HL-60 (cell line): ENCODE data around the gene LIX1L.
A peak's percentile ranks its signal among the peaks of the same experiment; 100 is the strongest.
"Not testable (repeated sequence)": the region's sequence is repeated elsewhere in the genome, so short reads cannot be mapped to it uniquely, and the experiment has no call there.

Source experiments
- CTCF ChIP-seq: IDR thresholded peaks from one replicate; pipeline ENCODE4 v1.5.1; 2011; ENCODE audit warnings: low read length, control low read depth, inconsistent platforms; ENCODE audit not compliant: insufficient read depth
- POLR2AphosphoS5 ChIP-seq: IDR thresholded peaks from 2 replicates; pipeline ENCODE4 v1.6.1; 2012; ENCODE audit warnings: low read depth
- SPI1 ChIP-seq: IDR thresholded peaks from 2 replicates; pipeline ENCODE4 v1.6.1; 2012; ENCODE audit warnings: low read depth, mild to moderate bottlenecking, borderline replicate concordance

- TF ChIP-seq POLR2AphosphoS5: peak; percentile 30; the same call in 1 of the 2 replicates
- TF ChIP-seq CTCF, SPI1: not testable (repeated sequence)
Observed at GRCh38 chr1:145932522-145933009, 25.3 kb downstream of the LIX1L start.
